Small intestine (tissue), 7 donors: ENCODE data around the gene KIAA1328. TPM values are rescaled to one million over a fixed set of nuclear protein-coding genes. Genes with fewer than 3 reads are reported as not detected.

Experiments used
- DNase-seq, 2 donors: peaks; one replicate each; pipeline versions ENCODE4 v3.0.0 to v3.0.0-alpha.2; 2013
- FAIRE-seq: peaks from 2 replicates; lab custom pipeline; 2012; peaks lifted over from hg19 to GRCh38; lab: Jason Lieb, UNC
- H3K27ac ChIP-seq, 3 donors: one replicate each; pipeline ENCODE4 v1.5.1; 2013; ENCODE audit warnings: low read length in 2 of 3, mild to moderate bottlenecking in 2 of 3, control low read depth in 1 of 3, inconsistent platforms in 1 of 3, low read depth in 1 of 3, moderate library complexity in 1 of 3
- H3K27me3 ChIP-seq, 3 donors: one replicate each; pipeline ENCODE4 v1.6.1; 2013; ENCODE audit warnings: low read length in 3 of 3, inconsistent platforms in 1 of 3; ENCODE audit not compliant: control insufficient read depth in 3 of 3, insufficient read depth in 3 of 3
- H3K36me3 ChIP-seq, 3 donors: one replicate each; pipeline ENCODE4 v1.6.1; 2013; ENCODE audit warnings: low read length in 3 of 3, inconsistent platforms in 1 of 3, low read depth in 1 of 3, mild to moderate bottlenecking in 1 of 3, moderate library complexity in 1 of 3; ENCODE audit not compliant: control insufficient read depth in 3 of 3, insufficient read depth in 2 of 3
- H3K4me1 ChIP-seq, 3 donors: one replicate each; pipeline ENCODE4 v1.6.1; 2013; ENCODE audit warnings: low read length in 2 of 3, inconsistent platforms in 1 of 3, low read depth in 1 of 3, mild to moderate bottlenecking in 1 of 3, moderate library complexity in 1 of 3; ENCODE audit not compliant: control insufficient read depth in 3 of 3, insufficient read depth in 2 of 3
- H3K4me3 ChIP-seq, 3 donors: one replicate each; pipeline ENCODE4 v1.5.1; 2013; ENCODE audit warnings: low read length in 3 of 3, control low read depth in 1 of 3, inconsistent platforms in 1 of 3, low read depth in 1 of 3, mild to moderate bottlenecking in 1 of 3, moderate library complexity in 1 of 3
- H3K9me3 ChIP-seq, 2 donors: one replicate each; pipeline ENCODE4 v1.6.1; 2013; ENCODE audit warnings: low read depth in 1 of 2, low read length in 1 of 2; ENCODE audit not compliant: control insufficient read depth in 2 of 2, insufficient read depth in 1 of 2
- WGBS, 3 donors: extraction: QIAGEN DNeasy Blood & Tissue Kit; methylation state at CpG; one replicate each; pipeline ENCODE4 v1.1.7; 2013; 5-methylcytosine and 5-hydroxymethylcytosine counted together
- polyA plus RNA-seq, 4 donors: library from polyadenylated mRNA; stranded (reverse) in 3 of 4; unstranded in 1 of 4; fragments of 200-250 nt in 3 of 4; fragments of 120-200 nt in 1 of 4; gene quantifications; one replicate each; pipeline versions ENCODE4 v1.2.1 to v1.2.3, GENCODE V29; 2013
- donor health status: healthy with polysubstance abuse.
- donor health status: control.
- donor health status: control.
- donor health status: Bipolar disorder and iron deficiency.
- donor health status: healthy.

Gene KIAA1328
- polyA plus RNA-seq, 4 donors, result 1.8 to 6.8 (median 2.6) TPM

DNA sequence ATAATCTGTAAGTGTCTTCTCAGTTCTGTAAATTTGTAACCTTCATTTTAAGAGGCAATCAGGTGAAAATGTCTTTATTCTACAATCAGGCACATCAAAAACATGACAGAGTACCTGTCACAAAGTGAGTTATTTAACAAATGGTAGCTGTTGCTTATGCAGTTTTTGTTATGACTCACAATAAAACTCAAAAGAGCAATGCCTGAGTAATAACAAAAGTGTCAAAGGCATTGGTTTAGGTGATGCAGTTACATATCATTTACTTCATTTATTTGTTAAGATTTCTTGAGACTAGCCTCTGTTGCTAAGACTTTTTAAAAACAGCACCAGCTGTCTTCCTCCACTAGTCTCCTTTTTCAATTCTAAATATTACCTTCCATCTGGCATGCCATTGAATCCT, 177.8 kb downstream of the KIAA1328 start:
- no peak for DNase-seq
- no peak for FAIRE-seq
- Histone ChIP-seq H3K9me3 (no peaks in the 10 kb centered on the region), H3K27me3 (no peaks in the 10 kb centered on the region), H3K4me3 (no peak overlapping the region), H3K27ac (no peak overlapping the region), H3K4me1 (no peaks in the 10 kb centered on the region), H3K36me3 (no peaks in the 10 kb centered on the region)

DNA sequence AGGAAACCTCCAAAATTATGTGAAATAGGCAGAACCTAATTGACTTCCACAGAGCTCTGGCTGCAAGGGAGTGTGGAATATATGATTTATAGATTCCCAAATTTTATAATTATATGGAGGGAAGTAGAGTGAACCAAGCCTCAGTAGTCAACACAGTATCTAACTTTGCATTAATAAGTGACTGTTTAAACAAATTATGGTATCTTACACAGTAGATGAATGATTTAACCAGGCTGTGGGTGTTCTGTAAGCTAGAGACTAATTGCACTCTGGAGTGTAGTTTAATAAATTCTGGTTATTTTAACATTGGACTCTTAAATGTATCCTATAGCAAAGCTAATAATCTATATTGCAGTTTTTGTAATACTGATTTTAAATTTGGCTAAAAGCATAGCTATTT, 183.5 kb downstream of the KIAA1328 start:
- H3K27me3 ChIP-seq, result no peaks in the 10 kb centered on the region
- no peak for DNase-seq
- H3K27ac ChIP-seq, result no peak overlapping the region
- H3K4me3 ChIP-seq, result no peak overlapping the region
- H3K36me3 ChIP-seq, result no peaks in the 10 kb centered on the region
- FAIRE-seq, result no peak
- peaks cover 0 to 8% of the 10 kb centered on the region in 2 donors for H3K9me3 ChIP-seq
- no peaks in the 10 kb centered on the region for H3K4me1 ChIP-seq

DNA sequence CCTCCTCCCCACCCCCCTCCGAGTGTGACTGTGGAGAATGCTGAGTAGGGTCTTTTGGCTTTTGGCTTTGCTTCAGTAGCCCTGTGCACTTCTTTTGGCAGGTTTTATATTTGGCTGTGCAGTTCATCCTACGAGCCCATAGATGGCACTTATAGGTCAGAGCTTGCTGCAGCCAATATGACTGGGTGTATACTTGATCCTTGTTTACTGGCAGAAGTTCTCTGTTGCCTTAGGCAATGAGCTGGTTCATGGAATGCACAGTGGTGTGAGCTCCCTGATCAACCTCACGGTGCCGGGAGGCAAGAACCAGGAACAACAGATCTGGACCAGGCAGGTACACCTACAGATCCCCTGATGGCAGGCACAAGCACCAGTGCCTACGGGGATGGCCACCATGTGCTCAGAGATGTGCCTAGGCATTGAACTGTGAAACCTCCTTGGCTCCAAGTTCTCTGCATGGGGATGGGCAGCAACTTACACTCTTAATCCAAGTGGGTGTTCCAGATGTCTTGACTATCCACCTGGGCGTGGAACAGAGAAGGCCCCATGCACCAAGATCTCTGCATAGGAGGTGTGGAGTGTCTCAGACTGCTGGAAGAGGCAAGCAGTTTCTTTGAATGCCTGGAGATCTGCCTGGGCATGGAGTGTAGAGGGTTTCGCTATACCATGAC, 190.4 kb downstream of the KIAA1328 start:
- Histone ChIP-seq H3K9me3 (peaks cover 0 to 20% of the 10 kb centered on the region in 2 donors), H3K27me3 (no peaks in the 10 kb centered on the region), H3K4me1 (no peaks in the 10 kb centered on the region), H3K4me3 (no peak overlapping the region), H3K27ac (no peak overlapping the region), H3K36me3 (peaks cover 0 to 7% (median 2%) of the 10 kb centered on the region in 3 donors)
- WGBS, 3 donors, result 85 to 93% (median 86%) methylated on average over 7 of the region's 7 CpGs
- no peak for DNase-seq
- no peak for FAIRE-seq

DNA sequence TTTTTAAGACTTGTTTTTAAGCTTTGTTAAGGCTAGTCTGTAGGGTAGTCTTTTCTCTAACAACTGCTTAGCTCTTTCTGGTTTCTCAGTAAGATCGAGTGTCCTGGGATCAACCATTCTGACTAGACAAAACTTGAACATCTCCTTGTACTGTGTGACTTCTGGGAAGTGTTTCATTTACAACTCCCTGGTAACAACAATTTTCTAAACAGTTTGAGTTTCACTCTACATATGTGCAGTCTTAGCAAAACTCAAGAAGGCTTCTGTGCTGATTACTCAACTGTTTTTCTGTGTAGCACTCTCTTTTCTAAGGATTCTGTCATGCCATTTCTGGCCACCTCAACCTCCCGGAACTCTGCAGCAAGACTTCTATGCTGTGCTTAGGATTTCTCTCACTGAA, 204.5 kb downstream of the KIAA1328 start:
- Histone ChIP-seq H3K4me1 (no peaks in the 10 kb centered on the region), H3K36me3 (peaks cover 0 to 2% (median 0%) of the 10 kb centered on the region in 3 donors), H3K4me3 (no peak overlapping the region), H3K27me3 (no peaks in the 10 kb centered on the region), H3K27ac (no peak overlapping the region), H3K9me3 (peaks cover 0 to 12% of the 10 kb centered on the region in 2 donors)
- no peak for FAIRE-seq
- no peak for DNase-seq
- 81 to 94% (median 88%) methylated on average over 2 of the region's 2 CpGs for WGBS, 3 donors

DNA sequence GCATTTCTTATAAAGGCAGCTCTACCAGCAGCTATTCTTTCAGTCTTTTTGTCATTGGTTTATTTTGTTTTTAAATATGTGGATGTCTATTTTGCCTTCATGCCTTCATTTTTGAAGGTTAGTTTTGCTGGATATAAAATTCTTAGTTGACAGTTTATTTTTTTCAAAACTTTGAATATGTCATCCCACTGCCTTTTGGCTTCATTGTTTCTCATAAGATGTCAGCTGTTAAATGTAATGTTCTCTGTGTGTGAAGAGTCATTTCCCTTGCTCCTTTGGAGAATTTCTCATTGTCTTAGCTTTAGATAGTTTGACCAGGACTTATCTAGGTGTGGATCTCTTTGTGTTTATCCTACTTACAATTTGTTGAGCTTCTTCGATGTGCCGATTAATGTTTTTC, 213.5 kb downstream of the KIAA1328 start:
- Histone ChIP-seq H3K9me3 (peaks cover 0 to 13% of the 10 kb centered on the region in 2 donors), H3K27ac (no peak overlapping the region), H3K36me3 (no peaks in the 10 kb centered on the region), H3K4me3 (no peak overlapping the region), H3K4me1 (no peaks in the 10 kb centered on the region), H3K27me3 (peaks cover 0 to 3% (median 0%) of the 10 kb centered on the region in 3 donors)
- WGBS, 3 donors, result 98 to 100% (median 99%) methylated on average over 2 of the region's 2 CpGs
- DNase-seq (no peak), FAIRE-seq (no peak)

DNA sequence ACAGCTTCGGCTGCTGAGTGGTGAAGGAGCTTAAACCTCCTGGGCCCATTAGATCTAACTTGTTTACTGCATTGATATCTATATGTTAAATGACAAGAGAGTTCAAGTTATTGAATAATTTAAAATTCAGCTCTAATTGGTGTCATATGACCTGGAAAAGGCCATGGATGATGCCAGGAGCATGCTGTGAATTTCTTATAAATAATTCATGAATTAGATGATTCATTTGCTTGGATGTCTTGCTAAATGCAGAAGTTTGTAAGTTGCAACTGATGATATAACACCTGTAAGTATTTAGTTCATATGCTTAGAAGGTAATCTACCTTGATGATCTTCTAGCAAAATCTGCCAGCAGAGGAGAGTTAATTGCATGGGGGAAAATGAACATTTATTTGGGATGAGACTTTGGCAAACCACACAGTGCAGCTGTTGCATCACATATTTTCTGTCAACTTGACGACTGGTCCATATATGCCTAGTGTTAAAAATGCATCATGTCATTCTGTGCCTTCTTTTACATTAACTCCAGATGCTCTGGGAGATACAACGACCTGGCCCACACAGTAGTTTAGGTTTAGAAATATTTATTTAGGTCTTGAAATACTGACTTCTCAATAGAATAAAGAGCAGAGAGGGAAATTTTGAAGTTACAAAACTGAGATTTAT, 226.3 kb downstream of the KIAA1328 start:
- DNase-seq (no peak), FAIRE-seq (no peak)
- 75 to 88% (median 83%) methylated on average over 3 of the region's 3 CpGs for WGBS, 3 donors
- no peaks in the 10 kb centered on the region for H3K27me3 ChIP-seq
- no peaks in the 10 kb centered on the region for H3K4me1 ChIP-seq
- no peak overlapping the region for H3K4me3 ChIP-seq
- no peaks in the 10 kb centered on the region for H3K36me3 ChIP-seq
- H3K27ac ChIP-seq, result no peak overlapping the region
- H3K9me3 ChIP-seq, result no peaks in the 10 kb centered on the region

GRCh38 chr18:37064187-37064586, 235.3 kb downstream of the KIAA1328 start:
- H3K36me3 ChIP-seq, result no peaks in the 10 kb centered on the region
- DNase-seq (no peak), FAIRE-seq (no peak)
- H3K4me3 ChIP-seq, result no peak overlapping the region
- H3K27ac ChIP-seq, result no peak overlapping the region
- no peaks in the 10 kb centered on the region for H3K4me1 ChIP-seq
- 93 to 97% (median 94%) methylated on average over 3 of the region's 3 CpGs for WGBS, 3 donors
- peaks cover 0 to 7% of the 10 kb centered on the region in 2 donors for H3K9me3 ChIP-seq
- H3K27me3 ChIP-seq, result no peaks in the 10 kb centered on the region

DNA sequence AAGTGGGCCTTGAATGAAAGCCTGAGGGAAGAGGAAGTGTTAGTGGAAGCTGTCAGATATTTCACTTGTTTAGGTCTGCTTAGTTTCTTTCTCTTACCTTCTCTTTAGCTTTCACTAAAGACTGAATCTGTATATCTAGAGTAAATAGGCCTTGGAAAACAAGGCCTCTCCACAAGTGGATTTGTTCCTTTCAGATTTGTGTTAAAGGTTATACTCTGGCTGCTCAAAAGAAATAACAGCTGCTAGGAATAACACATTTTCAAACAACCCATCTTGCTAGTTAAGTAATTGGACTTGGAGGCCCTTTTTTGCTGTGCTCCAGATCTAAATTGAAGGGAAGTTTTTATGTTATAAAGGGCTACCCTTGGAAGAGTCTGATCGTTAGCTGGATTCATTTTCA, 236.3 kb downstream of the KIAA1328 start:
- Histone ChIP-seq H3K9me3 (peaks cover 0 to 7% of the 10 kb centered on the region in 2 donors), H3K27ac (no peak overlapping the region), H3K36me3 (no peaks in the 10 kb centered on the region), H3K4me1 (no peaks in the 10 kb centered on the region), H3K27me3 (no peaks in the 10 kb centered on the region), H3K4me3 (no peak overlapping the region)
- FAIRE-seq (no peak), DNase-seq (no peak)
- 80 to 89% (median 89%) methylated on average over 1 of the region's 1 CpG for WGBS, 3 donors
